Middle frontal gyrus (tissue), 1 donor: ENCODE data around the gene YIPF3.
"Not testable (repeated sequence)": the region's sequence is repeated elsewhere in the genome, so short reads cannot be mapped to it uniquely, and the experiment has no call there.

Source experiments
- DNase-seq: peaks from one replicate; pipeline ENCODE4 v3.0.0-alpha.2; 2015; ENCODE audit warnings: low spot score; ENCODE audit errors: extremely low spot score

The YIPF3 gene

DNA sequence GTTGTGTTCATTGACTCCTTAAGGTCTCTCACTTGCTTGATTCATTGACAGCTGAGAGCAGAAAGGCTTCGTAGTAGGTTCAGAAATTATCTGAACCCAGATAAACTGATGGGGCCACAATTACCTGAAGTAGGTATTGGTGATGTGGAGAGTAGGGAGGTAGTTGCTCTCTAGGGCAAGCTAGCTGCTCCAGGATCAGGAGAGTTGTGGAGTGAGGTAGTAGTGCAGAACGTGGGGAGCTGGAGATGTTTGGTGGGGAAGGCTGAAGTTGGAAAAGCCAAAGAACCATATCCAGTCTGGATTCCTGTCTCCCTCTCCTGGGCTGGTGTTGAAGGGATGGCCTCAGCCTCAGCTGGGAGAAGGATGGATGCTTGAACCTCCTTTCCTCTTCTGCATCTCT lies 23.5 kb downstream of the YIPF3 start:
- no peak for DNase-seq

- DNase-seq = no peak
Measured at GRCh38 chr6:43492673-43493072, 24.1 kb downstream of the YIPF3 start.

DNA sequence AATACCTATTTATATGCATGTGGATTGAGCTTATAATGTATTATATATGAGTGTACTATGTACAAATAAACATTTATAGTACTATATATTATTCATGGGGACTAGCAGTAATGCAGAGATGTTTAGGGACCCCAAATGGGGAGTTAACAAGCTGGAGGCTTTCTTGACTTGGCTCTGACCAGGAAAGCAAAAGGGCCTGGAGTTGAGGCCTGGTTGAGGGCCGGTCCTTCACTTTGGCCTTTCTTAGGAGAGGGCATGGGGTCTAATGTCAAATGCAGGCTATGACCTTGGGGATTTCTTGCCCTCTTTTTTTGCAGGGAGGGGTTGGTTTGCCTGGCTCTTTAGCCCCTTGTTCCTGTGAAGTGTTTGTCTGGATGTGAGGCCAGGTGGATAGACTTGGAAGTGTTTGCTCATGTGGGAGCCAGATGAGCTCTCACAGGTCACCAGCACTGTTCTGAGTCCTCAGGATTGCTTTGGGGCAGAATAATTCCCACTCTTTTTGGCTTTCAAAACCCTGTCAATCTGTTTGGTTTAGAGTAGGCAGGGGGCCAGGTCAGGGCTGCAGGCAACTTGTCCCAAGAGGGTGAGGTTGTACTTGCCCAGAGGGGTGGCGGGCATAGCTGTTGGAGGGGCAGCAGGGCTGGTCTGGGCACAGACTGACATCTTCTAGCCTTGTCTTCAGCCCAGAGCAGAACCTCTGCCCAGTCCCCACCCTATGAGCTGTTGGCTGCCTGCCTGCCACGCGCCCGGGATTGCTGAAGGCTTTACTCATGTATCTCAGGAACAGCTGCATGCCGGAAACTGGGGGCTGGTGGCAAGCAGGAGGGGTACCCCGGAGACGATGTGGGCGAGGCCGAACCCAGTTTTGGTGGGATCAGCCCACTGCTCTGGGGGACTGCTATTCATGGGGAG lies 24.7 kb downstream of the YIPF3 start:
- peak; percentile 56 for DNase-seq

DNA sequence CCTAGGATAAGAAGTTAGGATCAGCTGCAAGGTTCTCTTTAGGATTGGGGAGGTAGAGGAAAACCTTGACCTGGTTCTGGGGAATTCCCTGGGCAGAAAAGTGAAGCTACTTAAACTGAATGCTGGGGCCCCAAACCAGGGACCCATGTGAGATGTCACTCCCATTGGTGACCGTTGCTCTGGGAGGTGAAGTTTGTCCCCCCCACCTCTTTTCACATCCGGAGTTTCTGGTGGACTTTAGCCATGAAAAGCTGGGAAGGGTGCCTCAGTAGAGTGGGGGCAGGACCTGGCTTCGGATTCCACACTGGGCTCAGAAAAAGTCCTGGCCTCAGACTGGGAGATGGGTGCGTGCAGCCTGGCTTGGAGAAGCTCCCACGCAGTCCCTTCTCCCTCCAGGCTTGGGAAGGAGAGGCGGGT lies 26.2 kb downstream of the YIPF3 start:
- no peak for DNase-seq

DNA sequence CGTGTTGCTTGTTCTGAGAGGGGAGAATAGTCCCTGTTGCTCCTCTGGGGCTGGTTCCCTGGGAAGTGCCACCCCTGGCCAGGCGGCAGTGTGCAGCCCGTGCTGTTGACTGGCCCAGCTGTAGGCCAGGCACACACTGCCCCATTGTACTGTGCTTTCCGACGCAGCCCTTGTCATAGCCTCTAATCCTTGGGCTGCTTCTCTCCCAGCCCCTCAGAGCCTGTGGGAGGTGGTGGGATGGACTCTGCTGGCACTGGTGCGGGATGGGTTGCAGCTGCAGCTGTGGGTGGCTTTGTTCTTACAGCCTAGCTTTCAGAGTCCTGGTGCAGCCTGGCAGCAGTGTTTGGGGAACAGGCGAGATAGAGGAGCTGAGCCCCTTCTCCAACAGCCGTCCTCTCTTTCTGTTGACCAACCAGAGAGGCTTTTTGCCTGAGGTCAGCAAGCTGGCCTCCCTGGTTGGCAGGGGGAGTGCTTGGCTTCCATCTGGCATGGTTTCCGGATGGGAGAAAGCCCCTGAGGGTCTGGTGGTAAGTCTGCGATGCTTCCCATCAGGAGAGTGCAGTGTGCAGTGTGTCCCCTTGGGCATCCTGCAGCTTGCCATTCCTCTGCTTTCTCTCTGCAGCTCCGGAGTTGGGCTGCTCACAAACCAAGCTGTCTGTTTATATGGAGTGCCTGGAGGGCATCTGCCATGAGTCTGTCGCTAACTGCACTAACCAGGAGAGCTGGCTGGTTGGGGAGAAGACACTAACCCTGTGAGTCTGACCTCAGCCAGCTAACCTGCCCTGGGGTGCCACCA lies 27.3 kb downstream of the YIPF3 start:
- DNase-seq = peak; percentile 89

- DNase-seq = no peak
Measured at GRCh38 chr6:43488667-43489276, 28.0 kb downstream of the YIPF3 start.

DNA sequence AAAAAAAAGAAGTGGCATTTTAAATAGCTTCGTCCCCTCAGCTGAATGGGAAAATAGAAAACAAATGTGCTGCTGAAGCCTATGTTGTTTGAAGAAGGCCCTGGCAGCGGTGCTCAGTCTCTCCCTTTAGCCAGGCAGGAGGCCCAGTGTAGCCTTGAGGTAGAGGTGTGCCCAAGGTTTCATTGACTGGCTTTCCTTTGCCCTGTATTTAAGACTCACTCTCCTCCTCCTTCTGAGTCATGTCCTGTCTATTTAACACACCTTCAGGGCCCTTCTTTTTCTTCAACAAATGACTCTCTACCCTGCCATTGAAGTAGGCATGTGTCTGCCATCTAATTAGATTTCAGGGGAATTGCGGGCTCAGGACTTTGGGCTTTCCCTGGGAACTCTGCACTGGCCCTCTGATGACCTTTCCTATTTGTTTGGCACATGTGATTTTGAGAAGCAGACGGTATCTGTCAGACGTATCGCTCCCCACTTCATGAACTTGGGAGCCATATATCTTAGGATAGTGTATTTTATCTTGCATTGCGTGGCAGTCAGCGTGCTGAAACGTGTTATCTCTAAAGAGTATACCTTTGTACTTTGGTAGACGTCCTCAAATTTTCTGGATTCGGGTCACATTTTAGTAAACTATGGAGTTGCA lies 35.0 kb downstream of the YIPF3 start:
- no peak for DNase-seq

- DNase-seq = no peak
Measured at GRCh38 chr6:43481075-43481474, 35.7 kb downstream of the YIPF3 start.

DNA sequence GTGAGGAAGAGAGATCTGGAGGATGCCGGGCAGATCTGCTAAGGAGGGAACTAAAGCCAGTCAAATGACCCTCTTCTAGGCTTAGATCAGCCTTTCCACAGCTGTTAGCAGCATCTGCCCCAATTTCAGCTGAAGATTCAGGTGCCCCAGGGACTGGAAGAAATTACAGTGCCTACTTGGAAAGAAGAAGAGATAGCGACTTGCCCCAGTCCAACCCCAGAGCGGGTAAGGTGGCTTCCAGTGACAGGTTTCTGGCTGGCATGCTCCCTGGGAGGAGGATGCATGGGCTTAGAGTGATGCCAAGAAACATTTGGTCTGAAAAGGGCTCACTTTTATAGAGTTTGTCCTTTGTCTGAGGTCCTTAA lies 38.7 kb downstream of the YIPF3 start:
- DNase-seq = no peak

- DNase-seq = peak; percentile 84
Measured at GRCh38 chr6:43477235-43478007, 39.3 kb downstream of the YIPF3 start, which contains the start of gene TJAP1. TJAP1 (plus strand) TSS chr6:43477570; CDS start chr6:43499002, 21,432 bp downstream.

- DNase-seq = no peak
Measured at GRCh38 chr6:43476746-43477145, 40.0 kb downstream of the YIPF3 start.

- DNase-seq = no peak
Measured at GRCh38 chr6:43475516-43475915, 41.2 kb downstream of the YIPF3 start.

DNA sequence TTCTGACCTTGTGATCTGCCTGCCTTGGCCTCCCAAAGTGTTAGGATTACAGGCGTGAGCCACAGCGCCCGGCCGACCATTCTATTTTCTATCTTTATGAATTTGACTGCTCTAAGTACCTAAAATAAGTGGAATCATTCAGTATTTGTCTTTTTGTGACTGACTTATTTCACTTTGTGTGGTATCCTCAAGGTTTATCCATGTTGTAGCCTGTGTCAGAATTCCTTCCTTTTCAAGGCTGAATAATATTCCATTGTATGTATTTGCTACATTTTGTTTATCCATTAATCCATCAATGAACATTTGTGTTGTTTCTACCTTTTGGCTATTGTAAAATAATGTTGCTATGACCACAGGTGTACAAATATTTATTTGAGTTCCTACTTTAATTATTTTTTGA lies 44.2 kb downstream of the YIPF3 start:
- DNase-seq = no peak

DNA sequence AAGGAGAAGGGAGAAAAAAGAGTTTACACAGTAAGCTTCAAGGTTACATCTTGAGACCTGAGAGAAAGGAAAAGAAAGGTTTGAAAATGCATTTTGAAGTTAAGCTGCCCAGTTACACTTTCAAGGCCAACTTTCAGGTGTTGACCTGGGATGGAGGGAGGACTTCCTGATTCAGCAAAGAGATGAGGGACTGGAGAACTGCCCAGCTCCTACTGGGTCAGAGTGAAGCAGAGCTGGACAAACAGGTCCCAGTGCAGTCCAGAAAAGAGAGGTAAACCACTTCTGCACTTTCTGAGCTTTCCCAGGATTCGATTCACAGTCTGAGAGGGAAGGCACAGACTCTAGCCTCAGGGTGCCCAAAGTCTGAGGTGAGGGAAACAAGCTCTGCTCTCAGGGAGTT lies 45.3 kb downstream of the YIPF3 start:
- no peak for DNase-seq

DNA sequence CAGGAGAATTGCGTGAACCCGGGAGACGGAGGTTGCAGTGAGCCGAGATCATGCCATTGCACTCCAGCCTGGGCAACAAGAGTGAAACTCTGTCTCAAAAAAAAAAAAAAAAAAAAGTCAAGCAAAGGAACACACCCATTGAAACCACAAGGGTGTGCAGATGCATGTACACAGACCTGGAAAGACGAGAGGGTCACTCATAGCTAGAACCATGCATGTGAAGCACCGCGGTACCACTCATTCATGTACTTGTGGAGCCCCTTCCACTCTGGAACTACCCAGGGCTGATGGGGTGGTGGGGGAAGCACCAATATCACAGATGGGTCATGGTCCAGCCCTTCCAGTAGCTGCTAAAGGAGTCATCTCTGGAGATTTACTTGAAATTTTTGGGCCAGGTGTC lies 46.8 kb downstream of the YIPF3 start:
- no peak for DNase-seq

DNA sequence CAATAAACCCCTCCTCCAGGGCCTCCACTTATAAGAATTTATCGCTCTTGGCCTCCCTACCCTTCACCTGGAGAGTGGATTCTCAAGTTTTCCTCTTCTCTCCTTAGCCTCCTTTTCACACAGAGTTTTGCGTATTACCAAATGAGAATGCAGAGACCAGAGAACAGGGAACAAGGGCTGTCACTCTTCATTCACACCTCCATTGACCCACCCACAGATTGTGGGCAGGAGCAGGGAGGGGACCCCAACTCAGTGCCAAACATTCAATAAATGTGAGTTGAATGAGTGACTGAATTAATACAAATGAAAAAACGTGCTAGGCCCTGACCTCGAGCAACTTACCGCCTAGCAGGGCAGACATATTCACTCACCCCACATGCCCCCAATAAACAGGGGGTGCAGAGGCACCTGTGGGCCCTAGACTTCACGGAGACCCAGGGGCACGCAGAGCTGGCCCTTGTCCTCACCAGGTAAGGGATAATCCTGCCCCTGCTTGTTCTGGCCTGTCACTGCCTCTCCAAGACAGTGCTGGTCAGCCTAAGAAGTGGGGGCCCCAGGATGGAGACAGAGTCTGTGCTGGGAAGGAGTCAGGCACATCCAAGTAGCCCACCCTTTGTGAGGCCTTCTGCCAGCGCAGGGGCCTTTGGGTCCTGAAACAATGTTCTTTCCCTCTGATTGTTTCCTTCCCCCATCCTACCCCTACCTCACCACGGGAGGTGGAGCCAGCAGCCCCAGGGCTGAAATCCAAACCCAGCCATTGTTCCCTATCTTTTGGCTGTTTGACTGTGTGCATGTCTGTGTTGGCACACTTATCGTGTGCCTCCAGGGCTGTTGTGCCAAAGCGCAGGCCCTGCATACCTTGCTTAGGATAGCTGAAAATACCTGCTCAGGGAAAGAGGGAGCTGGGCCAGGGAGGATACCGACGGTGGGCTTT lies 47.7 kb downstream of the YIPF3 start:
- DNase-seq = no peak

DNA sequence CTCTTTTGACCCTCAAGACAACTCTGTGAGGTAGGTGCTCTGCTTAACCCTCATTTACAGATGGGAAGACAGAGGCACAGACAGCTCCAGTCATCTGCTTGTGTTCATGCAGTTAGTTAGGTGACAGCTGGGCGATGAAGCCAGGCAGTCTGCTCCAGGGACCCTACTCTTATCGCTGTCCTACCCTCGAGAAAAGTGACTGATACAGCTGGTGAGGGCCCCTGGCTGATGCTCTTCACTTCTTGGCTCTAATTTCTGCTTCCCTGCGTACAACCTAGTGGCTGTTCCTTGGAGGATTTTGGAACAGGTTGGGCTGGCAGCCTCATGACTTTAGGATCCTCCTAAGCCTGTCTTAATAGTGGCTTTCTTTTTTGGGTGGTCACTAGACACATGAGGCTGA lies 48.5 kb downstream of the YIPF3 start:
- no peak for DNase-seq

GRCh38 chr6:43467752-43468151 lies 49.0 kb downstream of the YIPF3 start:
- no peak for DNase-seq

GRCh38 chr6:43467265-43467664 lies 49.5 kb downstream of the YIPF3 start:
- DNase-seq = not testable (repeated sequence)

DNA sequence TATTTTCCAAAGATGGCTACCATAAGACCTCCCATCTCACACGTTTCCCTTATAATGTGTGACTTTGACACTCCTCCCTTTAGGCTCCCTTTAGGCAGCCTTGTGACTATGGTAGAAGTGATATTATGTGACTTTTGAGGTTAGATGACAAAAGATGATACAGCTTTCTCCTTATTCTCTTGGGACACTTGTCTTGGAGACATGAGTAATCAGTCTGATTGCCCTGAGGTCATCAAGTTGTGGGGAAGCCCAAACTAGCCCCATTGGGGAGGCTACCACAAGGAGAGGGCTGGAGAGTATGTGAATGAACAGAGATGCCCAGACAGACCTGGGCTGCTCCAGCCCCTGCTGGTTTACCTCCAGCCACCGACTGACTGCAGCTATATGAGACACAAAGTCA lies 50.8 kb downstream of the YIPF3 start:
- no peak for DNase-seq
